Measurements from ENCODE around the gene NR1D2.
A peak's percentile ranks its signal among the peaks of the same experiment; 100 is the strongest.

The NR1D2 gene

DNA sequence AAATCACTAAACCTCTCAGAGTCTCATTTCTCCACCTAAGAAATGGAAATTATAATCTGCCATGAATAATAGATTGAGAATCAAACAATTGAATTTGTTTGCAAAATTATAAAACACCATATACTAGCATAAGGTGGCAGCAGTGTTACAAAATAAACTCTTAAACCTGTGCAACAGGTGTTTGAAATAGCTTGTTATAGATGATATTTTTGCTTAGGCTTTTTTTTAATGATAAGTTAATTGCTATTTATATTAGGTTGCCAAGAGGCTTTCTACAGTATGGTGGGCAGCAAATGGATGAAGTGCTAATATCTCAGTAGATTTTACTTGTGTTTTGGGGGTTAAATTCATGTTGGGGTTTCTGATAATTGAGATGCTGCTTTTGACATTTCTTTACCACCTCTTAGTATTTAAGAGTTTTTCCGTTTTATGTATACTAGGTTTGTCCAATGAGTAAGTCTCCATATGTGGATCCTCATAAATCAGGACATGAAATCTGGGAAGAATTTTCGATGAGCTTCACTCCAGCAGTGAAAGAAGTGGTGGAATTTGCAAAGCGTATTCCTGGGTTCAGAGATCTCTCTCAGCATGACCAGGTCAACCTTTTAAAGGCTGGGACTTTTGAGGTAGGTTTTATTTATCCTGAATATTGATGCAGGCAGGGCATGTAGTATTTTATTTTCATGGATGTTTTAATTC lies 19.6 kb downstream of the NR1D2 start:
- TF ChIP-seq, protein P1, sequence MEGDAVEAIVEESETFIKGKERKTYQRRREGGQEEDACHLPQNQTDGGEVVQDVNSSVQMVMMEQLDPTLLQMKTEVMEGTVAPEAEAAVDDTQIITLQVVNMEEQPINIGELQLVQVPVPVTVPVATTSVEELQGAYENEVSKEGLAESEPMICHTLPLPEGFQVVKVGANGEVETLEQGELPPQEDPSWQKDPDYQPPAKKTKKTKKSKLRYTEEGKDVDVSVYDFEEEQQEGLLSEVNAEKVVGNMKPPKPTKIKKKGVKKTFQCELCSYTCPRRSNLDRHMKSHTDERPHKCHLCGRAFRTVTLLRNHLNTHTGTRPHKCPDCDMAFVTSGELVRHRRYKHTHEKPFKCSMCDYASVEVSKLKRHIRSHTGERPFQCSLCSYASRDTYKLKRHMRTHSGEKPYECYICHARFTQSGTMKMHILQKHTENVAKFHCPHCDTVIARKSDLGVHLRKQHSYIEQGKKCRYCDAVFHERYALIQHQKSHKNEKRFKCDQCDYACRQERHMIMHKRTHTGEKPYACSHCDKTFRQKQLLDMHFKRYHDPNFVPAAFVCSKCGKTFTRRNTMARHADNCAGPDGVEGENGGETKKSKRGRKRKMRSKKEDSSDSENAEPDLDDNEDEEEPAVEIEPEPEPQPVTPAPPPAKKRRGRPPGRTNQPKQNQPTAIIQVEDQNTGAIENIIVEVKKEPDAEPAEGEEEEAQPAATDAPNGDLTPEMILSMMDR (conservative IDR thresholded peaks at IDR 0.05; ENCODE audit: low read length): no peak
- H3K4me3 ChIP-seq (ENCODE audit: low read length): no peak overlapping the region
- DNase-seq (ENCODE audit: low read depth): peak; percentile 11

DNA sequence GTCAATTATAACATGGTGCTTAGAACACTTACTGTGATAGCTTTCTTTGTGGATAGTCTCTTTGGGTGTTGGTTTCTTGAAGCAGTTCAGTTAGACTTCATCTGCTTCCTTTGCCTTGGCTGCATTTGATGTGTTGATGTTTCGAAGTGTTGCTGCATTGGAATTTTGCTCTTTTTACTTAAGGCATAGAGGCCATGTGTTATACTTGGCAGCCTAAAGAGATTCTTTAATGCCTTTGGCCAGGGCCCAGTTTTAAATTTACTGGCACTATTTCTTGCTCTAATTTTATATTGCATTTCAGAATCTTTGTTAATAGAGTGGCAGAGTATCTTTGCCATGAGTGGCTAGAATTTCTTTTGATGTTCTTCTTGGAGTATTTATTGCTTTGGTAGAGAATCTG lies 21.2 kb downstream of the NR1D2 start:
- DNase-seq (ENCODE audit: low read depth): peak; percentile 61
- no peak overlapping the region for H3K4me3 ChIP-seq (ENCODE audit: low read length)
- TF ChIP-seq, protein P1 (conservative IDR thresholded peaks at IDR 0.05; ENCODE audit: low read length): no peak

DNA sequence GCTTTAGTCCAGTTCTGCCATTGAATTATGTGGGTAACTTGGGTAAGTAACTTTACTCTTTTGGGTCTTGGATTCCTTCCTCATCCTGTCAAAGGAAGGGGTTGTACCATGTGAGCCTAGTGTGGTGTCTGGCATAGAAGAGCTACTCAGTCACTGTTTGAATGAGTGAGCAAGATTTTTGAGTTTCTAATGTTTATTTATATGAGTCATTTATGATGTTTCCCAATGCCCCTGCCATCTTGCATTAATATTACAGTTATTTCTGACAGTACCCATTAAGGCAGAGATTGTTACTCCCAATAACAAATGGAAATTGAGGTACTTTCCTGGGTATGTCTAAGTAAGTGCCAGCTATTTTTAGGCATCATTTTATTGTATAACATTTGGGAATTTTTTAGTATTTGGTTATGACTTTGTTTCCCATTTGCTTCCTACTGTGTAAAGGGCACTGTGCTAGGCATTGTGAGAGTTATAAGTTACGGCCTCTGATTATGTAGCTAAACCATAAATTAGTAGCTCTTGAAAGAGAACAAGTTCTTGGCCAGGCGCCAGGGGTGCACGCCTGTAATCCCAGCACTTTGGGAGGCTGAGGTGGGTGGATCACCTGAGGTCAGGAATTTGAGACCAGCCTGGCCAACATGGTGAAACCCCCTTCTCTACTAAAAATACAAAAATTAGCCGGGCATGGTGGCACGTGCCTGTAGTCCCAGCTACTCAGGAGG lies 23.5 kb downstream of the NR1D2 start:
- TF ChIP-seq, protein P1 (conservative IDR thresholded peaks at IDR 0.05; ENCODE audit: low read length): no peak
- H3K4me3 ChIP-seq (ENCODE audit: low read length): no peak overlapping the region
- DNase-seq (ENCODE audit: low read depth): peak; percentile 52

DNA sequence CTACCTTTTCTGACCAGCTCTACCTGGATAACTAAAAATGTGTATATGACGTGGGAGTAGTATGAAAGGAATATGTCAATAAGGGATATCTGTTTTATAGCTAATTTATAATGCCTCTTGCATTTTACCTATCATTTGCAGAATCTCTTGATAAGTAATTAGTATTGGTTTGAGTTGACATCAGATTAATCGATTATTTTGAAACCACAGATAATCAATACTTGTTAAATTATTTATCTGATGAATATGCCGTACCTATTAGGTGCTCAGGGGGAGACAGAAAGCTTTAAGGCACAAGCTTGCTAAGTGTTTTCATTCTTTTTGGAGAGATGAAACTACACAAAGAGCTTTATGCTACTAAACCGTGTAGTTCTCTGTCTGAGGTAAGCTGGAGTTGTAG lies 24.3 kb downstream of the NR1D2 start:
- DNase-seq (ENCODE audit: low read depth): no peak
- H3K4me3 ChIP-seq (ENCODE audit: low read length): no peak overlapping the region
- TF ChIP-seq, protein P1 (conservative IDR thresholded peaks at IDR 0.05; ENCODE audit: low read length): no peak

DNA sequence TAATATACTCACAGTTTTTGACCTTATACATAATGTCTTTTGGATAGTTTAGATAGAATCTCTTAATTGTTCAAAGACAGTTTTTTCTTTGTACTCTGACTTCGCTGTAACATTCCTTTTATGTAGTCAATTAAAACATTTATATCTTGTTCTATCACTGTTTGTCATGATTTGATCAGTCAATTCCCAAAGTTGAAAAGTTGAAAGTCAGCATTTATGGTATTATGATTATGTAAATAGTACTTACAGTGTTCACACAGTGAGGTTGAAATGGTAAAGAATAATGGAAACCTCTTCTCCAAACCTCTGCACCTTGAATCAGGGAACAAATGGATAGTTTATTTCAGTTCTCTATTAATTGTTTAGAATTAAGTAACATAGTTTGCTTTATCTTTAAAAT lies 26.6 kb downstream of the NR1D2 start:
- TF ChIP-seq, protein P1 (conservative IDR thresholded peaks at IDR 0.05; ENCODE audit: low read length): no peak
- no peak overlapping the region for H3K4me3 ChIP-seq (ENCODE audit: low read length)
- DNase-seq (ENCODE audit: low read depth): no peak

DNA sequence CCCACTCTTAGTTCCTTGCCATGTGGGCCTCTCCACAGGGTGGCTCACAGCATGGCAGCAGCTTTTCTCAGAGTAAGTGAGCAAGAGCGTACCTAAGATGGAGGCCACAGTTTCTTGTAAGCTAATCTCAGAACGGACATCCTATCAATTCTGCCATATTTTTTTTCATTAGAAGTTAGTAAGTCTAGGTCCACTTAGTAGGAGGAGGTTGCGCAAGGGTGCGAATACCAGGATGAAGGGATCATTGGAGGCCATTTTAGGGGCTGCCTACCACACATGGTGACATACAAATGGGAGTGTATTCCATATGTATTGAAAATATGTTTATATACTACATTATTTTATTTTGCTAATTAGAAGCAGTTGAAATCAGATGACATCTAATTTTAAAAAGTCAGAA lies 31.5 kb downstream of the NR1D2 start:
- no peak for DNase-seq (ENCODE audit: low read depth)
- H3K4me3 ChIP-seq (ENCODE audit: low read length): no peak overlapping the region
- TF ChIP-seq, protein P1 (conservative IDR thresholded peaks at IDR 0.05; ENCODE audit: low read length): no peak

DNA sequence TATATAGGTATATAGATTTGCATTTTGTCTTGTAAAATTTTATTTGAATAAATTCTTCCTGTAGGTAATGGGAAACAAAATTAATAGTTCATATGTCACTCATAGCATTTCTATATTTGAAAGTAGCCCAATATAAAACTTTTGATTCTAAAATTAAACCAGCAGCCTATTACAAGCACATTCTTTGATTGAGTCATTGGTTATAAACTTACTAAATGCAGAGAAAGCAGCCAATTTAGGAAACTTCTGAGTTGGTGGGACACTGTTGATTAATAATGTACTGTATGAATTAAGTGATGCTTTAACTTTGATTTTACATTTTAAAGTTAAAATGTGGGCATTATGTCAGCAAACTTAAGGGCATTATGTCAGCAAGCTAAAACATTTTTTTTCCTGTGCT lies 34.5 kb downstream of the NR1D2 start:
- no peak for DNase-seq (ENCODE audit: low read depth)
- H3K4me3 ChIP-seq (ENCODE audit: low read length): no peak overlapping the region
- TF ChIP-seq, protein P1 (conservative IDR thresholded peaks at IDR 0.05; ENCODE audit: low read length): no peak

Measured in AG10803 (cell line).